ENCODE measurements around the gene LDHB.

GRCh38 chr12:21644516-21644915, 13.1 kb downstream of the LDHB start:
- no peak for TF ChIP-seq SMAD1 (IDR thresholded peaks at IDR 0.05; ENCODE audit: low read depth, partially characterized antibody)
- TF ChIP-seq CHD4 (IDR thresholded peaks at IDR 0.05) = no peak
- no peak for TF ChIP-seq CEBPZ (IDR thresholded peaks at IDR 0.05; ENCODE audit: low read depth, low read length)
- TF ChIP-seq SP1 (IDR thresholded peaks at IDR 0.05; ENCODE audit: low read depth, low read length) = no peak
- TF ChIP-seq CTCF (IDR thresholded peaks at IDR 0.05 in 2 of 3, conservative IDR thresholded peaks at IDR 0.05 in 1 of 3; ENCODE audit: control insufficient read depth in 2 of 3, extremely low read depth in 1 of 3, insufficient read depth in 1 of 3, low read depth in 3 of 3, low read length in 3 of 3) = no peak
- no peak for TF ChIP-seq SMC3 (IDR thresholded peaks at IDR 0.05; ENCODE audit: borderline replicate concordance, low read length)
- TF ChIP-seq, protein P1, sequence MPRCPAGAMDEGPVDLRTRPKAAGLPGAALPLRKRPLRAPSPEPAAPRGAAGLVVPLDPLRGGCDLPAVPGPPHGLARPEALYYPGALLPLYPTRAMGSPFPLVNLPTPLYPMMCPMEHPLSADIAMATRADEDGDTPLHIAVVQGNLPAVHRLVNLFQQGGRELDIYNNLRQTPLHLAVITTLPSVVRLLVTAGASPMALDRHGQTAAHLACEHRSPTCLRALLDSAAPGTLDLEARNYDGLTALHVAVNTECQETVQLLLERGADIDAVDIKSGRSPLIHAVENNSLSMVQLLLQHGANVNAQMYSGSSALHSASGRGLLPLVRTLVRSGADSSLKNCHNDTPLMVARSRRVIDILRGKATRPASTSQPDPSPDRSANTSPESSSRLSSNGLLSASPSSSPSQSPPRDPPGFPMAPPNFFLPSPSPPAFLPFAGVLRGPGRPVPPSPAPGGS (IDR thresholded peaks at IDR 0.05; ENCODE audit: borderline replicate concordance, insufficient read depth, low read depth, low read length, poor library complexity, severe bottlenecking) = no peak
- no peak for TF ChIP-seq BHLHE40 (IDR thresholded peaks at IDR 0.05; ENCODE audit: borderline replicate concordance in 1 of 2, low read depth in 2 of 2, low read length in 1 of 2)
- no peak for TF ChIP-seq TCF7 (IDR thresholded peaks at IDR 0.05; ENCODE audit: borderline replicate concordance)
- TF ChIP-seq, protein P2, sequence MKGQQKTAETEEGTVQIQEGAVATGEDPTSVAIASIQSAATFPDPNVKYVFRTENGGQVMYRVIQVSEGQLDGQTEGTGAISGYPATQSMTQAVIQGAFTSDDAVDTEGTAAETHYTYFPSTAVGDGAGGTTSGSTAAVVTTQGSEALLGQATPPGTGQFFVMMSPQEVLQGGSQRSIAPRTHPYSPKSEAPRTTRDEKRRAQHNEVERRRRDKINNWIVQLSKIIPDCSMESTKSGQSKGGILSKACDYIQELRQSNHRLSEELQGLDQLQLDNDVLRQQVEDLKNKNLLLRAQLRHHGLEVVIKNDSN (IDR thresholded peaks at IDR 0.05; ENCODE audit: borderline replicate concordance, extremely low read length, insufficient read depth, low read depth, low read length) = no peak
- no peak for TF ChIP-seq EZH2 (IDR thresholded peaks at IDR 0.05; ENCODE audit: borderline replicate concordance, control insufficient read depth, low read depth, low read length)
